Small intestine (tissue), 7 donors: ENCODE results near the gene ZNF627. TPM values are rescaled to one million over a fixed set of nuclear protein-coding genes. Genes with fewer than 3 reads are reported as not detected.
"Not testable (repeated sequence)": the region's sequence is repeated elsewhere in the genome, so short reads cannot be mapped to it uniquely, and the experiment has no call there.

ENCODE experiments used
- DNase-seq, 2 donors: peaks; one replicate each; pipeline versions ENCODE4 v3.0.0 to v3.0.0-alpha.2; 2013
- FAIRE-seq: peaks from 2 replicates; lab custom pipeline; 2012; peaks lifted over from hg19 to GRCh38; lab: Jason Lieb, UNC
- H3K27ac ChIP-seq, 3 donors: one replicate each; pipeline ENCODE4 v1.5.1; 2013; ENCODE audit warnings: low read length in 2 of 3, mild to moderate bottlenecking in 2 of 3, control low read depth in 1 of 3, inconsistent platforms in 1 of 3, low read depth in 1 of 3, moderate library complexity in 1 of 3
- H3K27me3 ChIP-seq, 3 donors: one replicate each; pipeline ENCODE4 v1.6.1; 2013; ENCODE audit warnings: low read length in 3 of 3, inconsistent platforms in 1 of 3; ENCODE audit not compliant: control insufficient read depth in 3 of 3, insufficient read depth in 3 of 3
- H3K36me3 ChIP-seq, 3 donors: one replicate each; pipeline ENCODE4 v1.6.1; 2013; ENCODE audit warnings: low read length in 3 of 3, inconsistent platforms in 1 of 3, low read depth in 1 of 3, mild to moderate bottlenecking in 1 of 3, moderate library complexity in 1 of 3; ENCODE audit not compliant: control insufficient read depth in 3 of 3, insufficient read depth in 2 of 3
- H3K4me1 ChIP-seq, 3 donors: one replicate each; pipeline ENCODE4 v1.6.1; 2013; ENCODE audit warnings: low read length in 2 of 3, inconsistent platforms in 1 of 3, low read depth in 1 of 3, mild to moderate bottlenecking in 1 of 3, moderate library complexity in 1 of 3; ENCODE audit not compliant: control insufficient read depth in 3 of 3, insufficient read depth in 2 of 3
- H3K4me3 ChIP-seq, 3 donors: one replicate each; pipeline ENCODE4 v1.5.1; 2013; ENCODE audit warnings: low read length in 3 of 3, control low read depth in 1 of 3, inconsistent platforms in 1 of 3, low read depth in 1 of 3, mild to moderate bottlenecking in 1 of 3, moderate library complexity in 1 of 3
- H3K9me3 ChIP-seq, 2 donors: one replicate each; pipeline ENCODE4 v1.6.1; 2013; ENCODE audit warnings: low read depth in 1 of 2, low read length in 1 of 2; ENCODE audit not compliant: control insufficient read depth in 2 of 2, insufficient read depth in 1 of 2
- WGBS, 3 donors: extraction: QIAGEN DNeasy Blood & Tissue Kit; methylation state at CpG; one replicate each; pipeline ENCODE4 v1.1.7; 2013; 5-methylcytosine and 5-hydroxymethylcytosine counted together
- polyA plus RNA-seq, 4 donors: library from polyadenylated mRNA; stranded (reverse) in 3 of 4; unstranded in 1 of 4; fragments of 200-250 nt in 3 of 4; fragments of 120-200 nt in 1 of 4; gene quantifications; one replicate each; pipeline versions ENCODE4 v1.2.1 to v1.2.3, GENCODE V29; 2013
- donor health status: healthy with polysubstance abuse.
- donor health status: control.
- donor health status: control.
- donor health status: Bipolar disorder and iron deficiency.
- donor health status: healthy.

Gene ZNF627
- polyA plus RNA-seq, 4 donors, result 3.8 to 15.7 (median 6.0) TPM

- peaks cover 0 to 25% (median 0%) of the 10 kb centered on the region in 3 donors for H3K4me1 ChIP-seq
- H3K4me3 ChIP-seq, FAIRE-seq, H3K27me3 ChIP-seq: not testable (repeated sequence)
- peak; percentile 27 to 45 for DNase-seq
- peaks cover 6 to 18% (median 8%) of the 10 kb centered on the region in 3 donors for H3K36me3 ChIP-seq
- H3K9me3 ChIP-seq, result peaks cover under 1 to 10% of the 10 kb centered on the region in 2 donors
- 13 to 41% (median 26%) methylated on average over 3 of the region's 3 CpGs for WGBS, 3 donors
- H3K27ac ChIP-seq, result peak overlapping the region in 1 of 3 donors; percentile 65
Observed at GRCh38 chr19:11622401-11622800, 25.1 kb downstream of the ZNF627 start.

GRCh38 chr19:11624069-11624463 is 26.8 kb downstream of the ZNF627 start:
- peak overlapping the region in 1 of 3 donors; percentile 87 for H3K27ac ChIP-seq
- 8 to 38% (median 19%) methylated on average over 4 of the region's 4 CpGs for WGBS, 3 donors
- no peak overlapping the region for H3K4me3 ChIP-seq
- DNase-seq (peak; percentile 49 to 51), FAIRE-seq (no peak)
- peaks cover 0 to 3% (median 0%) of the 10 kb centered on the region in 3 donors for H3K27me3 ChIP-seq
- H3K4me1 ChIP-seq, result peaks cover 0 to 25% (median 0%) of the 10 kb centered on the region in 3 donors
- H3K9me3 ChIP-seq, result no peaks in the 10 kb centered on the region
- H3K36me3 ChIP-seq, result peaks cover 0 to 17% (median 0%) of the 10 kb centered on the region in 3 donors

GRCh38 chr19:11626252-11626651 is 29.0 kb downstream of the ZNF627 start:
- no peak for FAIRE-seq
- Histone ChIP-seq H3K27ac (no peak overlapping the region), H3K36me3 (peaks cover 0 to 4% (median 0%) of the 10 kb centered on the region in 3 donors), H3K9me3 (no peaks in the 10 kb centered on the region), H3K27me3 (peaks cover 0 to 3% (median 0%) of the 10 kb centered on the region in 3 donors), H3K4me3 (no peak overlapping the region), H3K4me1 (peaks cover 0 to 25% (median 0%) of the 10 kb centered on the region in 3 donors)
- no peak for DNase-seq
- 81 to 93% (median 87%) methylated on average over 15 of the region's 15 CpGs for WGBS, 3 donors

GRCh38 chr19:11633223-11633622 is 35.9 kb downstream of the ZNF627 start:
- Histone ChIP-seq H3K36me3 (no peaks in the 10 kb centered on the region), H3K27me3 (no peaks in the 10 kb centered on the region), H3K4me3 (no peak overlapping the region), H3K27ac (no peak overlapping the region), H3K4me1 (peaks cover 0 to 6% (median 0%) of the 10 kb centered on the region in 3 donors), H3K9me3 (peaks cover 0 to 11% of the 10 kb centered on the region in 2 donors)
- 83 to 86% (median 83%) methylated on average over 9 of the region's 9 CpGs for WGBS, 3 donors
- no peak for FAIRE-seq
- DNase-seq, result no peak

GRCh38 chr19:11634018-11634662 is 36.9 kb downstream of the ZNF627 start:
- not testable (repeated sequence) for H3K4me3 ChIP-seq, H3K27me3 ChIP-seq, H3K36me3 ChIP-seq, FAIRE-seq, H3K4me1 ChIP-seq
- WGBS, 3 donors, result 14 to 55% (median 37%) methylated on average over 3 of the region's 3 CpGs
- DNase-seq, result peak; percentile 87 to 91
- Histone ChIP-seq H3K9me3 (peaks cover 0 to 11% of the 10 kb centered on the region in 2 donors), H3K27ac (peak overlapping the region in 1 of 3 donors; percentile 71)

- Histone ChIP-seq H3K9me3 (no peaks in the 10 kb centered on the region), H3K27me3 (no peaks in the 10 kb centered on the region), H3K4me3 (no peak overlapping the region), H3K27ac (no peak overlapping the region), H3K4me1 (no peaks in the 10 kb centered on the region), H3K36me3 (peaks cover 0 to 3% (median 0%) of the 10 kb centered on the region in 3 donors)
- no peak for DNase-seq
- WGBS, 3 donors, result 2 to 4% (median 4%) methylated on average over 7 of the region's 7 CpGs
- no peak for FAIRE-seq
Observed at GRCh38 chr19:11639245-11639601, 41.9 kb downstream of the ZNF627 start.

GRCh38 chr19:11639602-11640471 is 42.6 kb downstream of the ZNF627 start:
- Histone ChIP-seq H3K27me3 (no peaks in the 10 kb centered on the region), H3K36me3 (peaks cover 0 to 9% (median 0%) of the 10 kb centered on the region in 3 donors), H3K27ac (peak overlapping the region; percentile 42 to 79 (median 71)), H3K4me3 (peak overlapping the region; percentile 31 to 65 (median 54)), H3K9me3 (no peaks in the 10 kb centered on the region), H3K4me1 (no peaks in the 10 kb centered on the region)
- 1% methylated on average over 48 to 55 of the region's 55 CpGs for WGBS, 3 donors
- DNase-seq (peak; percentile 98 to 99), FAIRE-seq (no peak)

- H3K4me3 ChIP-seq, result no peak overlapping the region
- 87 to 92% (median 88%) methylated on average over 7 of the region's 7 CpGs for WGBS, 3 donors
- no peak for DNase-seq
Observed at GRCh38 chr19:11641244-11641643, 44.0 kb downstream of the ZNF627 start.

More at GRCh38 chr19:11641244-11641643, 44.0 kb downstream of the ZNF627 start:
- H3K27ac ChIP-seq, result no peak overlapping the region
- no peaks in the 10 kb centered on the region for H3K27me3 ChIP-seq
- H3K36me3 ChIP-seq, result peaks cover 0 to 10% (median 0%) of the 10 kb centered on the region in 3 donors
- no peak for FAIRE-seq
- H3K9me3 ChIP-seq, result no peaks in the 10 kb centered on the region
- no peaks in the 10 kb centered on the region for H3K4me1 ChIP-seq
